ENCODE measurements around the gene ROR1. TPM values are rescaled to one million over a fixed set of nuclear protein-coding genes. Genes with fewer than 3 reads are reported as not detected.

The ROR1 gene
- total RNA-seq, 1 experiment from 2014 or later: 33.8 TPM

DNA sequence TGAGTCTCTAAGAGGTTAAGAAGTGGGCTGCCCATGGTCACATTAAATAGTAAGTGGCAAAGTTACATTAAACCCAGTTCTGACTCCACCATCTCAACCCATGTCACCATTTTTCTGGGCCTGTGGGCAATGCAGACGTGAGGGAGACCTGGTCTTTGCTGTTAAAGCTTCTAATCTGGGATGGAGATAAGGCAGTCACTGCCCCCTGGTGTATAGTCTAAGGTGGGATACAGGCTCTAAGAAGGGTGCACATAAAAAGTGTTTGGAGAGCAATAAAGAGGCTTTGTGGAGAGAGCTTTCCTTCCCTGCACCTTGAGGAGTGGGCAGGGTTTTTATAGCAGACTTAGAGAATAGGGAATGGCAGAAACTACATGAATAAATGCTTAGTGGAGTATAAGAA lies 141.3 kb downstream of the ROR1 start:
- no peaks in the 10 kb centered on the region for H3K9me3 Mint-ChIP-seq (ENCODE audit: low read depth, unreplicated experiment)

DNA sequence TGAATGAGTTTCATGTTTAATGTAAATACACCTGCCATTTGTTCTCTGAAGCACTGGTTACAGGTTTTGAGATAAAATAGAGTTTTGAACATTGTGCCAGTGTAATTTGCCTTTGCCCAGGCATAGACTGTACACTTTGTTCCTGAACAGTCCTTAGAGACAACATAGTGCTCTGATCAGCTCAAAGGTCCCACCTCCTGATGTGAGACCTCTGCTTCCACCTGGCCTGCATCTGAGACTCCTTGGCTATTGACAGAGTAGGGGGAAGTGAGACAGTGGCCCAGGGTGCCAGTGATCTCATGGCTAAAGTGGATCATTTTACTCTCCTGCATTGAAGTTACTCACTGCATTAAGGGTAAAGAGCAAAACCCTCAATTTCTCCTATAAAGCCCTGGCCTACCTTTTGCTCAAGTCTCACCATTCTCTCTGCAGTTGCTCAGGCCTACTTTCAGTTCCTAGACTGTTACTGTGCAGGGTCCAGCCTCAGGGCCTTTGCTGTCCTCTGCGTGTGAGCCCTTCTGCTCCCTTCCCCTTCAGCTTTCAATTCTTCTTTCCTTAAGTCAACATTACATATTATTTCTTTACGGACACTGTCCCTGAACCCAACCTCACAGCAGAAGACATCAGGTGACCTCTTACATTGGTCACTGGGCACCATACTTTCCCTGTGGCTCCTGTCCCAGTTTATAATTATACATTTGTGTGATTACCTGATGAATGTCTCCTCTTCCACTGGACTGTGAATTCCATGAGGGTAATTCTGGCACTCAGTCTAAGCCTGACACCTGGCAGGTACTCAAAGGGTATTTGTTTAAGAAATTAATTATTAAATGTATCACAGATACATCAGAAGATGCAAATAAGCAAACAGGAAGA lies 142.9 kb downstream of the ROR1 start:
- intact Hi-C loops (cut with micrococcal nuclease; ENCODE audit: unreplicated experiment): loop anchor here (2.0 to 5.0 kb wide), 2 partner anchors 40 to 244 kb away; no protein-coding TSS in a partner anchor
- DNase-seq: peak; percentile 54

More for the DNA sequence above, 141.3 kb downstream of the ROR1 start:
- peaks cover 15% of the 10 kb centered on the region for H3K36me3 Mint-ChIP-seq (ENCODE audit: insufficient read depth, unreplicated experiment)
- no TSS peak for BruUV-seq (replicated peaks)
- peak overlapping the region; percentile 78 for H3K27ac Mint-ChIP-seq (ENCODE audit: unreplicated experiment)
- no peaks in the 10 kb centered on the region for H3K27me3 Mint-ChIP-seq (ENCODE audit: unreplicated experiment)
- no peak for TF ChIP-seq CTCF (IDR thresholded peaks at IDR 0.05; ENCODE audit: unreplicated experiment)
- H3K4me1 Mint-ChIP-seq (ENCODE audit: low read depth, unreplicated experiment): peaks cover 92% of the 10 kb centered on the region
- no peak for DNase-seq
- peak overlapping the region; percentile 10 for H3K4me3 Mint-ChIP-seq (ENCODE audit: low read depth, unreplicated experiment)
- CTCF ChIA-PET: interaction anchor here (1.1 to 1.3 kb wide), 4 partner anchors 12 to 223 kb away, joined by 3 to 11 read pairs (median 4); no protein-coding TSS in a partner anchor
- intact Hi-C loops (cut with micrococcal nuclease; ENCODE audit: unreplicated experiment): loop anchor here (5.0 kb wide), 1 partner anchor 243 kb away; no protein-coding TSS in a partner anchor

GRCh38 chr1:63917571-63918417 lies 144.0 kb downstream of the ROR1 start:
- intact Hi-C loops (cut with micrococcal nuclease; ENCODE audit: unreplicated experiment): loop anchor here (2.0 to 5.0 kb wide), 3 partner anchors 41 to 245 kb away; no protein-coding TSS in a partner anchor
- Mint-ChIP-seq H3K4me1 (ENCODE audit: low read depth, unreplicated experiment) (peaks cover 93% of the 10 kb centered on the region), H3K4me3 (ENCODE audit: low read depth, unreplicated experiment) (peak overlapping the region; percentile 57), H3K27ac (ENCODE audit: unreplicated experiment) (peak overlapping the region; percentile 83), H3K36me3 (ENCODE audit: insufficient read depth, unreplicated experiment) (peaks cover 24% of the 10 kb centered on the region), H3K27me3 (ENCODE audit: unreplicated experiment) (no peaks in the 10 kb centered on the region), H3K9me3 (ENCODE audit: low read depth, unreplicated experiment) (no peaks in the 10 kb centered on the region)
- peak; percentile 78 for TF ChIP-seq CTCF (IDR thresholded peaks at IDR 0.05; ENCODE audit: unreplicated experiment)
- CTCF ChIA-PET: interaction anchor here (0.6 to 2.1 kb wide), 11 partner anchors 13 to 243 kb away, joined by 3 to 13 read pairs (median 5); partner anchors contain the start of gene ROR1
- peak; percentile 80 for DNase-seq
- BruUV-seq (replicated peaks): no TSS peak

More for the DNA sequence above, 142.9 kb downstream of the ROR1 start:
- CTCF ChIA-PET: interaction anchor here (1.8 to 2.1 kb wide), 2 partner anchors 221 to 225 kb away, joined by 5 to 13 read pairs; no protein-coding TSS in a partner anchor
- no peak for TF ChIP-seq CTCF (IDR thresholded peaks at IDR 0.05; ENCODE audit: unreplicated experiment)
- Mint-ChIP-seq H3K27ac (ENCODE audit: unreplicated experiment) (peak overlapping the region; percentile 83), H3K36me3 (ENCODE audit: insufficient read depth, unreplicated experiment) (peaks cover 24% of the 10 kb centered on the region), H3K4me3 (ENCODE audit: low read depth, unreplicated experiment) (no peak overlapping the region), H3K27me3 (ENCODE audit: unreplicated experiment) (no peaks in the 10 kb centered on the region), H3K4me1 (ENCODE audit: low read depth, unreplicated experiment) (peaks cover 95% of the 10 kb centered on the region), H3K9me3 (ENCODE audit: low read depth, unreplicated experiment) (no peaks in the 10 kb centered on the region)
- BruUV-seq (replicated peaks): no TSS peak

DNA sequence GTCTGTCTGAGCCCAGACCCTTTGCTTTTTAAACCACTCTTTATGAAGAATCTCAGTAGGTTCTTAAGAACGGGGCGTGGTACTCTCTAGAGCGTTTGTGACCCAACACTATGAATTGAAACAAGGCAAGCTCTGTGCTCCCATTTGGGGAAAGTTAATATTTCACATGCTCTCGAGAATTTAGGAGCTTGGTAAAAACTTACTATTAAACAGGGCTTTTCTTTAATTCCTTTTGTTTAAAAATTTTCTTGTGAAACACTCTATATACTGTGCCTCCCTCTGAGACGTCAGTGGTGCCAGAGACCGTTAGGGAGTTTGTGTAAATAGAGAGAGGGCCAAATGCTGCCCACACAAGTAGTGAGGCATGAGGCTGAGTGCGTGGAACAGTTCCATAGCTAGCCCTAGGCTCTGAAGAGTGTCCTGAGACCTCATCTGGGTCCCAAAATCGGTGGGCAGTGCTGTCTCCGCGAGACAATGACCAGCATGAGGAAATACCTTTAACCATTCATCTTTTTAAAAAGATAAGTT lies 144.7 kb downstream of the ROR1 start:
- BruUV-seq (replicated peaks): no TSS peak
- no peak for DNase-seq
- intact Hi-C loops (cut with micrococcal nuclease; ENCODE audit: unreplicated experiment): loop anchor here (2.0 to 5.0 kb wide), 2 partner anchors 102 to 246 kb away; no protein-coding TSS in a partner anchor
- Mint-ChIP-seq H3K36me3 (ENCODE audit: insufficient read depth, unreplicated experiment) (peaks cover 24% of the 10 kb centered on the region), H3K4me3 (ENCODE audit: low read depth, unreplicated experiment) (peak overlapping the region; percentile 57), H3K4me1 (ENCODE audit: low read depth, unreplicated experiment) (peaks cover 95% of the 10 kb centered on the region), H3K27ac (ENCODE audit: unreplicated experiment) (peak overlapping the region; percentile 83), H3K27me3 (ENCODE audit: unreplicated experiment) (no peaks in the 10 kb centered on the region), H3K9me3 (ENCODE audit: low read depth, unreplicated experiment) (no peaks in the 10 kb centered on the region)
- no peak for TF ChIP-seq CTCF (IDR thresholded peaks at IDR 0.05; ENCODE audit: unreplicated experiment)
- CTCF ChIA-PET: interaction anchor here (0.6 to 2.1 kb wide), 14 partner anchors 14 to 875 kb away, joined by 3 to 13 read pairs (median 5); partner anchors contain the start of gene ROR1

All from Calu3 (cell line).